ENCODE measurements around the gene PLA2G6. TPM values are rescaled to one million over a fixed set of nuclear protein-coding genes. Genes with fewer than 3 reads are reported as not detected.
"Not testable (repeated sequence)": the region's sequence is repeated elsewhere in the genome, so short reads cannot be mapped to it uniquely, and the experiment has no call there.

The PLA2G6 gene
- total RNA-seq, 1 donor from 2014 or later: 260 TPM

GRCh38 chr22:38133331-38133730 is 48.3 kb downstream of the PLA2G6 start:
- DNase-seq (ENCODE audit: low spot score): no peak

- DNase-seq (ENCODE audit: low spot score): no peak
Measured at GRCh38 chr22:38132794-38133193, 48.8 kb downstream of the PLA2G6 start.

- no peak for DNase-seq (ENCODE audit: low spot score)
Measured at GRCh38 chr22:38132136-38132535, 49.5 kb downstream of the PLA2G6 start.

- DNase-seq (ENCODE audit: low spot score): no peak
Measured at GRCh38 chr22:38131399-38131798, 50.2 kb downstream of the PLA2G6 start.

GRCh38 chr22:38129856-38130255 is 51.8 kb downstream of the PLA2G6 start:
- no peak for DNase-seq (ENCODE audit: low spot score)

- DNase-seq (ENCODE audit: low spot score): no peak
Measured at GRCh38 chr22:38129021-38129420, 52.6 kb downstream of the PLA2G6 start.

- no peak for DNase-seq (ENCODE audit: low spot score)
Measured at GRCh38 chr22:38127869-38128268, 53.8 kb downstream of the PLA2G6 start.

GRCh38 chr22:38126928-38127668 is 54.5 kb downstream of the PLA2G6 start:
- no peak for DNase-seq (ENCODE audit: low spot score)

GRCh38 chr22:38125751-38126201 is 55.9 kb downstream of the PLA2G6 start:
- DNase-seq (ENCODE audit: low spot score): no peak

- no peak for DNase-seq (ENCODE audit: low spot score)
Measured at GRCh38 chr22:38125038-38125610, 56.5 kb downstream of the PLA2G6 start.

- no peak for DNase-seq (ENCODE audit: low spot score)
Measured at GRCh38 chr22:38124236-38124974, 57.2 kb downstream of the PLA2G6 start.

- no peak for DNase-seq (ENCODE audit: low spot score)
Measured at GRCh38 chr22:38122616-38123015, 59.0 kb downstream of the PLA2G6 start.

GRCh38 chr22:38120359-38121110 is 61.1 kb downstream of the PLA2G6 start:
- no peak for DNase-seq (ENCODE audit: low spot score)

- DNase-seq (ENCODE audit: low spot score): not testable (repeated sequence)
Measured at GRCh38 chr22:38118747-38119146, 62.9 kb downstream of the PLA2G6 start.

GRCh38 chr22:38118182-38118581 is 63.4 kb downstream of the PLA2G6 start:
- no peak for DNase-seq (ENCODE audit: low spot score)

- not testable (repeated sequence) for DNase-seq (ENCODE audit: low spot score)
Measured at GRCh38 chr22:38117556-38117955, 64.1 kb downstream of the PLA2G6 start.

GRCh38 chr22:38115423-38116205 is 66.0 kb downstream of the PLA2G6 start:
- DNase-seq (ENCODE audit: low spot score): no peak

GRCh38 chr22:38114484-38115398 is 66.9 kb downstream of the PLA2G6 start:
- peak; percentile 84 for DNase-seq (ENCODE audit: low spot score)

- DNase-seq (ENCODE audit: low spot score): no peak
Measured at GRCh38 chr22:38112381-38112780, 69.2 kb downstream of the PLA2G6 start.

GRCh38 chr22:38111925-38112355 is 69.7 kb downstream of the PLA2G6 start:
- DNase-seq (ENCODE audit: low spot score): peak; percentile 58

Data from mucosa of gallbladder (tissue), 1 donor.